Type B pancreatic cell (in vitro differentiated cells): Measurements from ENCODE around the gene SYT14. TPM values are rescaled to one million over a fixed set of nuclear protein-coding genes. Genes with fewer than 3 reads are reported as not detected.

ENCODE experiments used
- DNase-seq: peaks from one replicate; pipeline ENCODE4 v3.0.0; 2021; ENCODE audit warnings: mixed read lengths; ENCODE audit not compliant: unreplicated experiment; ENCODE audit errors: extremely low spot score
- H3K27ac Mint-ChIP-seq: 2 replicates; pipeline ENCODE4 v1.8.0; 2021; ENCODE audit warnings: mild to moderate bottlenecking, mixed read lengths
- H3K27me3 Mint-ChIP-seq: 2 replicates; pipeline ENCODE4 v1.8.0; 2021; ENCODE audit warnings: mixed read lengths
- H3K36me3 Mint-ChIP-seq: 2 replicates; pipeline ENCODE4 v1.8.0; 2021; ENCODE audit warnings: mixed read lengths
- H3K4me1 Mint-ChIP-seq: one replicate; pipeline ENCODE4 v1.8.0; 2021; ENCODE audit warnings: mixed read lengths; ENCODE audit not compliant: unreplicated experiment
- H3K4me3 Mint-ChIP-seq: 2 replicates; pipeline ENCODE4 v1.8.0; 2021; ENCODE audit warnings: mild to moderate bottlenecking, mixed read lengths
- H3K9me3 Mint-ChIP-seq: 2 replicates; pipeline ENCODE4 v1.8.0; 2021; ENCODE audit warnings: mixed read lengths
- CTCF ChIP-seq: fragments of 200-600 bp; sonication (generic); conservative IDR thresholded peaks from 2 replicates; pipeline ENCODE4 v1.5.0; 2021; ENCODE audit warnings: antibody characterized with exemption, mild to moderate bottlenecking
- total RNA-seq: library from RNA; stranded (reverse); gene quantifications from 2 replicates; pipeline ENCODE4 v1.2.1, GENCODE V29; 2021; ENCODE audit warnings: low replicate concordance

The SYT14 gene
- total RNA-seq, 1 donor from 2014 or later: 5.7 TPM

GRCh38 chr1:210214573-210215409 is 276.8 kb downstream of the SYT14 start:
- H3K27ac Mint-ChIP-seq: no peak overlapping the region
- H3K36me3 Mint-ChIP-seq: no peaks in the 10 kb centered on the region
- no peaks in the 10 kb centered on the region for H3K27me3 Mint-ChIP-seq
- no peak overlapping the region for H3K4me3 Mint-ChIP-seq
- TF ChIP-seq CTCF: no peak
- H3K4me1 Mint-ChIP-seq: no peaks in the 10 kb centered on the region
- no peak for DNase-seq
- no peaks in the 10 kb centered on the region for H3K9me3 Mint-ChIP-seq

GRCh38 chr1:210217482-210217881 is 279.5 kb downstream of the SYT14 start:
- Mint-ChIP-seq H3K4me1 (peaks cover 5% of the 10 kb centered on the region), H3K9me3 (no peaks in the 10 kb centered on the region), H3K27me3 (no peaks in the 10 kb centered on the region), H3K4me3 (no peak overlapping the region), H3K36me3 (no peaks in the 10 kb centered on the region), H3K27ac (no peak overlapping the region)
- TF ChIP-seq CTCF: no peak
- no peak for DNase-seq

- no peak for DNase-seq
- Mint-ChIP-seq H3K4me1 (peaks cover 11% of the 10 kb centered on the region), H3K27me3 (no peaks in the 10 kb centered on the region)
These were observed 280.0 kb downstream of the SYT14 start for GRCh38 chr1:210218047-210218446.

More at GRCh38 chr1:210218047-210218446, 280.0 kb downstream of the SYT14 start:
- Mint-ChIP-seq H3K4me3 (no peak overlapping the region), H3K36me3 (no peaks in the 10 kb centered on the region), H3K9me3 (no peaks in the 10 kb centered on the region), H3K27ac (no peak overlapping the region)
- no peak for TF ChIP-seq CTCF

Other genes with a start within 250 kb of the SYT14 start
- gene HSD11B1, start 233.4 kb upstream of the SYT14 start, total RNA-seq: not detected in 2 replicates
- gene TRAF3IP3, start 182.2 kb upstream of the SYT14 start, total RNA-seq: 1.7 TPM in 1 of 2 replicates, not detected in the other
- gene C1orf74, start 153.7 kb upstream of the SYT14 start, total RNA-seq: 3.6 TPM in 2 replicates
- 28.2 and 67.4 TPM in 2 replicates for gene IRF6, start 132.1 kb upstream of the SYT14 start, total RNA-seq
- 8.4 and 9.4 TPM in 2 replicates for gene UTP25, start 110.2 kb upstream of the SYT14 start, total RNA-seq